C4-2B (cell line): ENCODE results near the gene KRTAP1-5.

Experiments
- ZFX ChIP-seq: fragments of 450-650 bp; IDR thresholded peaks from 2 replicates; pipeline ENCODE4 v1.6.1; 2017
- TF ChIP-seq, protein P1 (sequence below): fragments of 450-650 bp; conservative IDR thresholded peaks from 2 replicates; pipeline ENCODE4 v1.5.1; 2017; ENCODE audit warnings: mild to moderate bottlenecking

DNA sequence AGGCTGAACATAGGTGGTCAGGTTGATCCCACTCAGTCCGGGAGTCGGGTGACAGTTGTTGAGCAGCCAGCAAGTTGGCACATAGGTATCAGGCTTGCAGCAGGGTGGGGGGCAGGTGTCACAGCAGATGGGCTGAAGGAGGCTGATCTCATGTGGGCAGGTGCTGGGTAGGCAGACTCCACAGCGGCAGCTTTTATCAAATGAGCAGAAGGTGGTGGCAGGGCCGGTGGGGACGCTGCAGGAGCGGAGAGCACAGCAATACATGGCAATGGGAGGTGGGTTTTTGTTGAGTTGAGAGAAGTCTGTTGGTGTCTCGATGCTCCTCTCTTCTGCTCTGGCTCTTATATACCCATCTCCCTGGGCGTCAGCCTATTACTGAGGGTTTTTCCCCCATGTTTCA, 18.2 kb downstream of the KRTAP1-5 start, which contains the start of gene KRTAP3-1:
- TF ChIP-seq, protein P1, sequence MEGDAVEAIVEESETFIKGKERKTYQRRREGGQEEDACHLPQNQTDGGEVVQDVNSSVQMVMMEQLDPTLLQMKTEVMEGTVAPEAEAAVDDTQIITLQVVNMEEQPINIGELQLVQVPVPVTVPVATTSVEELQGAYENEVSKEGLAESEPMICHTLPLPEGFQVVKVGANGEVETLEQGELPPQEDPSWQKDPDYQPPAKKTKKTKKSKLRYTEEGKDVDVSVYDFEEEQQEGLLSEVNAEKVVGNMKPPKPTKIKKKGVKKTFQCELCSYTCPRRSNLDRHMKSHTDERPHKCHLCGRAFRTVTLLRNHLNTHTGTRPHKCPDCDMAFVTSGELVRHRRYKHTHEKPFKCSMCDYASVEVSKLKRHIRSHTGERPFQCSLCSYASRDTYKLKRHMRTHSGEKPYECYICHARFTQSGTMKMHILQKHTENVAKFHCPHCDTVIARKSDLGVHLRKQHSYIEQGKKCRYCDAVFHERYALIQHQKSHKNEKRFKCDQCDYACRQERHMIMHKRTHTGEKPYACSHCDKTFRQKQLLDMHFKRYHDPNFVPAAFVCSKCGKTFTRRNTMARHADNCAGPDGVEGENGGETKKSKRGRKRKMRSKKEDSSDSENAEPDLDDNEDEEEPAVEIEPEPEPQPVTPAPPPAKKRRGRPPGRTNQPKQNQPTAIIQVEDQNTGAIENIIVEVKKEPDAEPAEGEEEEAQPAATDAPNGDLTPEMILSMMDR, result no peak
- TF ChIP-seq ZFX, result no peak
